ENCODE data around the gene VSTM4.

The VSTM4 gene

DNA sequence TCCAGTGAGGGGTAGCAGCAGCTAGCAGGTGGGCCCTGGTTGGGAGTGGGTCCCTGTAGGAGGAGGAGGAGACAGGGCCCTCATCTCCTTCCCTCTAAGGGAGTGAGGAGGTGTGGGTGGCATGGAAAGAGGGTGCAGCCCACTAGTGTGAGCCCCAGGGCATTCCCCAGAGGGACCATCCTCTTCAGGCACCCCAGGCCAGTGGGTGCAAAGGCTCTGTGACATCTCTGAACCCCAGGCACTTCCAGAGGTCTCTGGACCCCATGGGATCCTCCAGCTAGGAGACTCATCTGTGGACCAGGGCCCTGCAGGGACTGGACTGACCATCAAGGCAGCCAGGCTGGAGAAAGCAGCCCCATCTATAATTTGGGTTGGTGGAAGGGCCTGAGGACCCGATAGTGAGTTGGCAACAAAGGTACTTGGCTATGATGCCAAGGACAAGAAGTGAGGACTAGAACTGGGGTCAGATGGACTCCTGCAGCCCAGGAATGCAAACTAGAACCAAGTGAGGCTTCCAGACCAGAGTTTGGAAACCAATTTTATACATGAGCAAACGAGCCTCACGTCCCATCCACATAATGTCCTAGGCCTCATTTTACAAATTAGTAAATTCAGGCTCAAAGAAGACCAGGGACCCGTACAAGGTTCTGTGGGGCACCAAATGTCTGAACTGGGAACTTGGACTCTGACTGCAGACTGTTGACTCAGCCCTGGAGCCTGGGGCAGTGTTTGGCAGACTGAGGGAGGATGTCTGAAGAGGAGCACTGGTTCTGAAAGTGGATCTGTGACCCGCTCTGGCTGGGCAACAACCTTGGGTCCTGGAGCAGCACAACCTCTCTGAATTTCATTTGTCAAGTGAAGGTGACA lies 1.4 kb upstream of the VSTM4 start:
- no peak for DNase-seq (ENCODE audit: low read depth)

DNA sequence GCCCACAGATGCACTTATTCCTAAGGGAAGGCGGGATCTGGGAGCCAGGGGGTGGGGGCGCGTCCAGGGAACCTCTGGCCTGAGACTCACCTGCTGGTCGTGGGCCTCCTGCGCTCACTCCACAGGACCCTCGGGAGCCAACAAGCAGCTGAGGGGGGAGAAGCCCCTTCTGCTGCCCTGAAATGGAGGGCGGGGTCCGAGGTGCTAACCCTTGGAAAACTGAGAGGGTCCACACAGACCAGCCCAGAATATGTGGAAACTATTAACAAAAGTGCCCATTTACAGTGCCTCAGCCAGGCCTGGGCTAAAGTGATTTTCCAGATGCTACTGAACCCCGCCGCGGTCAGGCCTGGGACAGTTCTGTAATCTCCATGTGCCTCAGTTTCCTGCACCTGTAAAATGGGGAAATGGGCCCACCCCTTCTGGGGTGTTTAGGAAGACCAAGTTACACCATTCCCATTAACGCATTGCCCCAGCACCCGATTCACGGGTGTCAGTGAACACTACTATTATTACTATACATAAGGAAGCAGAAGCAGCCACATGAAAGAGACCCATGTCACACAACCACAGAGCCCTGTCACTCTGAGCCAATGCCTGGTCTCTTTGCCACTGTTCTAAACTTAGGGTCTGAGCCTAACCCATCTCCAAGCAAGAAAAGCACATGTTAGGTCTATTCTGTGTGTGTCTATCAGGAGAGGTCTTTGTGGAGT lies 630 bp upstream of the VSTM4 start:
- no peak for DNase-seq (ENCODE audit: low read depth)

- DNase-seq (ENCODE audit: low read depth) = no peak
Observed at GRCh38 chr10:49114718-49115014, 656 bp downstream of the VSTM4 start.

DNA sequence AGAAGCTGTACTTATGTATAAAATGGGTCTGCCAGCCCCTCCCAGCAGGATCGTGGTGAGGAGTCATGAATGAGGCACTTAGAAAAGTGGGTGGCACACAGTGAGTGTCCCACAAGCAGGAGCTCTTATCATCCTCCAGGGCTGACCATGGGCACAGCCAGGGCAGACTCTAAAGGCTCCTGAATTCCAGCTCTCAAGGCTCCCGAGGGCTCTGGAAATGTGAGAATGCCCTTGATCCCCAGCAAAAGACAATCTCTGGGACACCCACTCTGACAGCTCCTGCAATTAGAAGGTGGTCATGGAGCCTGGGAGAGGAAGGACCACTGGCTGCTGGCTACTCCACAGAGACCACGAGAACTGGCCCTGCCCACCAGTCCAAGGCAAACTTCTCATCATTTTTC lies 1.6 kb downstream of the VSTM4 start:
- DNase-seq (ENCODE audit: low read depth) = no peak

DNA sequence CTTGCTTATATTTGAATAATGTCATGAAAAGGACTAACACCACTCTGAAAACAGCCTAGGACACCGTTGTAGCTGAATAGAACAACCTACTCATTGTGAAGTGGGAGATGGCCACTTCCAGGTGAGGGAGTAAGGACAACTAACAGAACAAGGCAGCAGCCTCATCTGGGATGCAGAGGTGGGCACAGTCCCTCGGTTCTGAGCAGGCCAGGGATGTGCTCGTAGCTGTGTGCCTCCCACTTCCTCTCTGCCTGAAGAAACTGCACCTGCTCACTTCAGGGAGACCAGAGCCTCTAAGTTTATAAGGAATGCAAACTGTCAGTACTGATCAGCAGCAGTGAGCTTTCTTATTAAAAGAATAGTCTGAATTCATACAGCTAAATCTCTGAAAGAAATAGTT lies 2.5 kb downstream of the VSTM4 start:
- DNase-seq (ENCODE audit: low read depth) = no peak

- DNase-seq (ENCODE audit: low read depth) = no peak
Observed at GRCh38 chr10:49112098-49112497, 3.2 kb downstream of the VSTM4 start.

- no peak for DNase-seq (ENCODE audit: low read depth)
Observed at GRCh38 chr10:49111320-49111698, 4.0 kb downstream of the VSTM4 start.

- DNase-seq (ENCODE audit: low read depth) = no peak
Observed at GRCh38 chr10:49110684-49111319, 4.5 kb downstream of the VSTM4 start.

- no peak for DNase-seq (ENCODE audit: low read depth)
Observed at GRCh38 chr10:49109669-49110340, 5.5 kb downstream of the VSTM4 start.

DNA sequence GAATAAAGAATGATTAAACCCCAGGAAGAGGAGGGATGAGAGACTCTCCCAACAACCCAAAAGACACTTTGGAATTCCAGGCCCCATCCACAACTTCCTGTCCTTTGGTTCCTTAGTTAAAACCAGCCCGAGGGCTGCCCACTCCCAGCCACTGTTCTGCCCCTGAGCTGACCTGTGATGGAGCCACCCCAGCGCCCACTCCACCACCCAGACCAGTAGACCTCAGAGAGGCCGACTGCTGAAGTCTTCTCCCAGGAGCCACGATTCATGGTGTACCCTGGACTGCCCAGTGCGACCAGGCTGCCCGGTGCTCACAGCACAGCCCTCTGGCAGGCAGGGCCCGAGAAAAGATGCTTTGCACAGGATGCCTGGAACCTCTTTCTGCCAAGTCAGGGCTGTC lies 6.7 kb downstream of the VSTM4 start:
- no peak for DNase-seq (ENCODE audit: low read depth)

DNA sequence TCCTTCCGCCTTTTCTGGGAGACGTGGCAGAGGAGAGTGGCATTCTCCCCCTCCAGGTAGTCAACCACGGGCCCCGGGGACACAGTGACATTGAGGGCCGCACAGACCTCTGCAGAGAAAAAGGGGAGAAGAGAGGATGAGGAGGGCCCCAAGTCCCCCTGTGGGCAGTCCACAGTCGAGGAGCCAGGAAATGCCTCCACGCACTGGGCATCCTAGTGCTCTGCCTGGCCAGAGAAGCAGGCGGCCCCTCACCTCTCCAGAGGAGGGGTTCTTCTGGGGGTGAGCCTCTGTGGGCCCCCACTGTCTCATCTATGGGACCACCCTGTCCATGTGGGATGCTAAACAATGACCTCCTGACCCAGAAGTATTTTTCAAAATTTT lies 7.4 kb downstream of the VSTM4 start:
- no peak for DNase-seq (ENCODE audit: low read depth)

DNA sequence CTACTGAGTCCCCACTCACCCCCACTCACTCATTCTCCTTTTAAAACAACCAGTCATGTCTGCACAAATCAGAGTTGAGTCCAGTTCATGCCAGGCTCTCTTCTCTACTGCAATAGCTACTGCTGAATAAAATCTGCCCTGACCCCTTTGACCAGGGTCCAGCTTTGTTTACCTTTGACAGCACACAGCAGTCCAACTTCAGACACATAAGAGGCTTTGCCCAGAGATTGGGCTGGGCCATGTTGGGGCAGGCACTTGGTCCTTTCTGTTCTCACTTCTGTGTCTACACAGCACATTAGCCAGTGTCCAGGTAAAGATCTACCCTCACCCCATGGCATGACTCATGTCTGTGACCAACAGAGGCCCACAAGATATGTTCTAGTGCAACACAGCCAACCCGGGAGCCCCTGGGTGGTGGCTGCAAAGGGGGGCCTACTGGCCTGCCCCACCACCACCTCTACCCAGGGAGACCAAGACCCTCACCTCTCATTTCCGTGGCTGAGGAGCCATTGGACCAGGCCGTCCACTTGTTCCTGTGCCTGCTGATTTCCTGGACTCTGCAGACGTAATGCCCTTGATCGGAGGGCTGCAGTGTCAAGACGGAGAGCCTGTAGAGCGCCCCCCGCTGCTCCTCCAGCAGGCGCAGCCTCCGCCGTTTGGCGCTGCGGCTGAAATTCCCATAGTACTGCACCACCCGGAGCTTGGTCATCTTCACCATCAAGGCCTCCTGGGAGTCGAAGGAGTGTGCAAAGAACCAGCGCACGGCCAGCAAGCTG lies 8.0 kb downstream of the VSTM4 start:
- no peak for DNase-seq (ENCODE audit: low read depth)

GRCh38 chr10:49106451-49106850 lies 8.9 kb downstream of the VSTM4 start:
- no peak for DNase-seq (ENCODE audit: low read depth)

GRCh38 chr10:49105076-49105475 lies 10.2 kb downstream of the VSTM4 start:
- no peak for DNase-seq (ENCODE audit: low read depth)

DNA sequence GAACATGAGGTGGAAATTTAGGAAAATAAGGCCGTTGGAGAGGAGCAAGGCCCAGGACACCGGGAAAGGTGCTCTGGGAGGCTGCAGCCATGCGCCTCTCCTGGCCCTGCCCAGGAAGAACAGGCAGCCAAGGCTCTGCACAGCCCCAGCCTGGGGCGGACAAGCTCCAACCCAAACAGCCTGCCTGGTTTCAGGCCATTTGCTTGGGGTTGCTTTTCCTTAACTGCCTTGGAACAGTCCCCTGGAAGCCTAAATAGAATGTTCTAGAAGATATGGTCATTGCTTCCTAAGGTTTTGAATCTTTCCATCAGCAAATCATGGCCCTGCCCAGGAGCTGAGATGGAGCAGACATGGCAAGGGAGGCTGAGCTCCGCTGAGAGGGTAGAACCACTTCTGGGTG lies 11.0 kb downstream of the VSTM4 start:
- DNase-seq (ENCODE audit: low read depth) = no peak

- no peak for DNase-seq (ENCODE audit: low read depth)
Observed at GRCh38 chr10:49103761-49104160, 11.6 kb downstream of the VSTM4 start.

DNA sequence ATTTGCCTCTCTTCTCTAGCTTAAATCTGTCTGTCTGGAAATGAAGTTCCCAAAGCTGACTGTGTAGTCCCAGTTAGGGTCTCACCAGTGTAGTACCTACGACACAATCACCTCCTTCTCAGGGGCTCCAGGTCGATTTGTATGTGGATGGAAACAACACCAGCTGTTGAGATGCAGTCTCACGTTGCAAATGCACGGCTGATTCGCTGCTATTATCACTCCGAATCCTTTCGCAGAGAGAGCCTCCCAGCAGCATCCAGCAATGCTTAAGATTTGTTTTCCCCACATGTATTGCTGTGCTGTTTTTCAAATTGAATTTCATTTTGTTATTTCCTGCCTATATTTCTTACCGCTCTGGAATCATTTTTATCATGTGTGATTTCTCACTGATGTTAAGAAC lies 16.3 kb downstream of the VSTM4 start:
- DNase-seq (ENCODE audit: low read depth) = no peak

DNA sequence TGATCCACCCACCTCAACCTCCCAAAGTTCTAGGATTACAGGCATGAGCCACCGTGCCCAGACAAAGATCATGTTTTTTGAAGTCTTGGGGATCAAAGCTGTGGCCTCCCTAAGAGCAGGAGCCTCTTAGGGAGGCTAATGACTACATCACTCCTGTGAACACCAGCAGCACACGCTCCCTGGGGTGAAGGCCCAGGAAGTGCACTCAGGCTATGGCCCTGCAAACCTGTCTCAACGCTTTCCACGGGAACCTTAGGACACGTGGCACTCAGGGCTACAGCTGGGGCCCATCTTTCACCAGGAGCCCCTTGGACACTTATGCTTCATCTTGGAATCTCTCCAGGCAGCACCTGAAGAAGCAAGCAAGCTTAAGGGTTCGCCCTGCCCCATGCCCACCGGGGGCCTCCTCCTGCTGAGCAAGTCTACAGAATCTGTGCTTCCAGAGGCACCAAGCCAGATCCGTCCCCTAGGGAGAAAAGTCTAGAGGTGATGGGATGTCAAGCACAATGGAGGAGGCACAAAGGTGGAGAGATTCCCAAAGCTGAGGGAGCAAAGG lies 18.4 kb downstream of the VSTM4 start:
- no peak for DNase-seq (ENCODE audit: low read depth)

GRCh38 chr10:49094646-49095045 lies 20.7 kb downstream of the VSTM4 start:
- DNase-seq (ENCODE audit: low read depth) = no peak

DNA sequence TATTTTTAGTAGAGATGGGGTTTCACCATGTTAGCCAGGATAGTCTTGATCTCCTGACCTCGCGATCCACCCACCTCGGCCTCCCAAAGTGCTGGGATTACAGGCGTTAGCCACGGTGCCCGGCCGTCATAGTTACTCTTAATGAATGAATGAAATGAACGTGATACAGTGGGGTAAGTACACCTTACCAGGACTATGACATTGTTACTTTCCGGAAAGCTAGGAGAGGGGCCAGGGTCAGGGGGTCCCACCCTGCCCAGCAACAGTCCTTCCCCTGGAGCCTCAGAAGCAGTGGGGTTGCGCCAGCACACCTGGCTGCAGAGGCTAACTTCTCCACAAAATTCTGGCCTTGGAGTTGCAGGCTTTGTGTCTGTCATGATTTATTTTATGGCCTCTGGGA lies 21.4 kb downstream of the VSTM4 start:
- no peak for DNase-seq (ENCODE audit: low read depth)

- no peak for DNase-seq (ENCODE audit: low read depth)
Observed at GRCh38 chr10:49092477-49092876, 22.8 kb downstream of the VSTM4 start.

Data from activated T-cell treated with anti-CD3 and anti-CD28 coated beads for 1 hour (primary cell).